ENCODE data around the gene PRH2. TPM values are rescaled to one million over a fixed set of nuclear protein-coding genes. Genes with fewer than 3 reads are reported as not detected.

PRH2 gene
- polyA plus RNA-seq, 1 donor (not counting 4 experiments of a cell fraction or from before 2014, with no cell fraction given): 0.12 TPM

GRCh38 chr12:10967409-10967808 lies 38.4 kb downstream of the PRH2 start:
- FAIRE-seq: no peak
- TF ChIP-seq, protein P1, sequence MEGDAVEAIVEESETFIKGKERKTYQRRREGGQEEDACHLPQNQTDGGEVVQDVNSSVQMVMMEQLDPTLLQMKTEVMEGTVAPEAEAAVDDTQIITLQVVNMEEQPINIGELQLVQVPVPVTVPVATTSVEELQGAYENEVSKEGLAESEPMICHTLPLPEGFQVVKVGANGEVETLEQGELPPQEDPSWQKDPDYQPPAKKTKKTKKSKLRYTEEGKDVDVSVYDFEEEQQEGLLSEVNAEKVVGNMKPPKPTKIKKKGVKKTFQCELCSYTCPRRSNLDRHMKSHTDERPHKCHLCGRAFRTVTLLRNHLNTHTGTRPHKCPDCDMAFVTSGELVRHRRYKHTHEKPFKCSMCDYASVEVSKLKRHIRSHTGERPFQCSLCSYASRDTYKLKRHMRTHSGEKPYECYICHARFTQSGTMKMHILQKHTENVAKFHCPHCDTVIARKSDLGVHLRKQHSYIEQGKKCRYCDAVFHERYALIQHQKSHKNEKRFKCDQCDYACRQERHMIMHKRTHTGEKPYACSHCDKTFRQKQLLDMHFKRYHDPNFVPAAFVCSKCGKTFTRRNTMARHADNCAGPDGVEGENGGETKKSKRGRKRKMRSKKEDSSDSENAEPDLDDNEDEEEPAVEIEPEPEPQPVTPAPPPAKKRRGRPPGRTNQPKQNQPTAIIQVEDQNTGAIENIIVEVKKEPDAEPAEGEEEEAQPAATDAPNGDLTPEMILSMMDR (optimal IDR thresholded peaks at IDR 0.05 in 1 of 3, IDR thresholded peaks at IDR 0.05 in 1 of 3, conservative IDR thresholded peaks at IDR 0.05 in 1 of 3; ENCODE audit: extremely low read depth in 1 of 3, insufficient read depth in 2 of 3, low read length in 3 of 3): no peak
- no peak for TF ChIP-seq EZH2 (IDR thresholded peaks at IDR 0.05; ENCODE audit: low read length)
- Histone ChIP-seq H3K9me3 (ENCODE audit: control insufficient read depth, low read depth, low read length) (no peaks in the 10 kb centered on the region), H3K36me3 (ENCODE audit: control insufficient read depth in 2 of 2, extremely low read depth in 1 of 2, insufficient read depth in 2 of 2, low read length in 2 of 2) (no peaks in the 10 kb centered on the region), H3K4me3 (ENCODE audit: control insufficient read depth in 2 of 3, extremely low read depth in 1 of 3, insufficient read depth in 2 of 3, low read depth in 1 of 3, low read length in 3 of 3) (no peak overlapping the region), H3K27ac (ENCODE audit: control insufficient read depth, insufficient read depth, low read length) (no peak overlapping the region), H3K4me2 (ENCODE audit: control insufficient read depth, extremely low read depth, insufficient read depth, low read depth, low read length) (peak overlapping the region; percentile 16), H4K20me1 (ENCODE audit: control insufficient read depth, extremely low read depth, insufficient read depth, low read length) (no peaks in the 10 kb centered on the region), H3K9me1 (ENCODE audit: control insufficient read depth, extremely low read depth, insufficient read depth, low read length) (no peaks in the 10 kb centered on the region), H3K9ac (ENCODE audit: control insufficient read depth, extremely low read depth, insufficient read depth, low read length) (no peak overlapping the region), H3K79me2 (ENCODE audit: control insufficient read depth, insufficient read depth, low read length) (no peaks in the 10 kb centered on the region), H2AFZ (ENCODE audit: control insufficient read depth, low read length) (peak overlapping the region; percentile 36), H3K27me3 (ENCODE audit: control insufficient read depth, extremely low read depth, insufficient read depth, low read length) (no peaks in the 10 kb centered on the region), H3K4me1 (ENCODE audit: control insufficient read depth, extremely low read depth, insufficient read depth, low read length) (peaks cover 17% of the 10 kb centered on the region)
- DNase-seq (ENCODE audit: low read depth, low spot score): no peak
- dilution Hi-C loops (cut with MboI; ENCODE audit: extremely low pct_ligation_motif_present, low sequenced_read_pairs): no loop called here

GRCh38 chr12:10968765-10969456 lies 39.9 kb downstream of the PRH2 start:
- FAIRE-seq (peak; percentile 84), DNase-seq (ENCODE audit: low read depth, low spot score) (no peak)
- TF ChIP-seq, protein P1 (optimal IDR thresholded peaks at IDR 0.05 in 1 of 3, IDR thresholded peaks at IDR 0.05 in 1 of 3, conservative IDR thresholded peaks at IDR 0.05 in 1 of 3; ENCODE audit: extremely low read depth in 1 of 3, insufficient read depth in 2 of 3, low read length in 3 of 3): no peak
- TF ChIP-seq EZH2 (IDR thresholded peaks at IDR 0.05; ENCODE audit: low read length): no peak
- H3K27me3 ChIP-seq (ENCODE audit: control insufficient read depth, extremely low read depth, insufficient read depth, low read length): no peaks in the 10 kb centered on the region
- H3K9me1 ChIP-seq (ENCODE audit: control insufficient read depth, extremely low read depth, insufficient read depth, low read length): no peaks in the 10 kb centered on the region
- peaks cover 17% of the 10 kb centered on the region for H3K4me1 ChIP-seq (ENCODE audit: control insufficient read depth, extremely low read depth, insufficient read depth, low read length)
- peak overlapping the region; percentile 35 for H2AFZ ChIP-seq (ENCODE audit: control insufficient read depth, low read length)
- no peak overlapping the region for H3K9ac ChIP-seq (ENCODE audit: control insufficient read depth, extremely low read depth, insufficient read depth, low read length)
- peak overlapping the region; percentile 50 for H3K4me2 ChIP-seq (ENCODE audit: control insufficient read depth, extremely low read depth, insufficient read depth, low read depth, low read length)
- no peaks in the 10 kb centered on the region for H3K9me3 ChIP-seq (ENCODE audit: control insufficient read depth, low read depth, low read length)
- H3K4me3 ChIP-seq (ENCODE audit: control insufficient read depth in 2 of 3, extremely low read depth in 1 of 3, insufficient read depth in 2 of 3, low read depth in 1 of 3, low read length in 3 of 3): no peak overlapping the region
- H3K36me3 ChIP-seq (ENCODE audit: control insufficient read depth in 2 of 2, extremely low read depth in 1 of 2, insufficient read depth in 2 of 2, low read length in 2 of 2): no peaks in the 10 kb centered on the region
- no peak overlapping the region for H3K27ac ChIP-seq (ENCODE audit: control insufficient read depth, insufficient read depth, low read length)
- dilution Hi-C loops (cut with MboI; ENCODE audit: extremely low pct_ligation_motif_present, low sequenced_read_pairs): no loop called here
- no peaks in the 10 kb centered on the region for H3K79me2 ChIP-seq (ENCODE audit: control insufficient read depth, insufficient read depth, low read length)
- H4K20me1 ChIP-seq (ENCODE audit: control insufficient read depth, extremely low read depth, insufficient read depth, low read length): no peaks in the 10 kb centered on the region
